H1 (cell line): ENCODE measurements around the gene RXRA. TPM values are rescaled to one million over a fixed set of nuclear protein-coding genes. Genes with fewer than 3 reads are reported as not detected.

ENCODE experiments used
- CTCF ChIA-PET: fragments of 300-600 bp; sonication (Branson Sonifier 250); formaldehyde crosslinking; loops from one replicate; lab custom pipeline; 2021; ENCODE audit not compliant: partially characterized antibody; lab: Charles Lee
- POLR2A ChIA-PET: fragments of 300-600 bp; sonication (Branson Sonifier 250); formaldehyde crosslinking; loops from one replicate; lab custom pipeline; 2021; ENCODE audit warnings: inconsistent platforms; ENCODE audit not compliant: partially characterized antibody; lab: Charles Lee
- DNase-seq, 2 experiments: peaks; one replicate each; pipeline versions ENCODE4 v3.0.0 to v3.0.0-alpha.2; 2010 to 2022; ENCODE audit warnings: low spot score in 2 of 2, low read depth in 1 of 2, mixed read lengths in 1 of 2
- FAIRE-seq: peaks from 2 replicates; lab custom pipeline; 2011; peaks lifted over from hg19 to GRCh38; lab: Jason Lieb, UNC
- H2AFZ ChIP-seq: 2 replicates; pipeline ENCODE4 v1.8.1; 2012; ENCODE audit warnings: low read length, inconsistent platforms
- H2AK5ac ChIP-seq: 2 replicates; pipeline ENCODE4 v1.6.1; 2013; ENCODE audit warnings: low read depth, low read length
- H2BK120ac ChIP-seq: replicated peaks from 2 replicates; pipeline ENCODE3; 2013; ENCODE audit warnings: low read depth, low read length, inconsistent platforms
- H2BK12ac ChIP-seq: 2 replicates; pipeline ENCODE4 v1.6.1; 2013; ENCODE audit warnings: low read depth, low read length
- H2BK15ac ChIP-seq: 2 replicates; pipeline ENCODE4 v1.6.1; 2013; ENCODE audit warnings: low read length
- H2BK20ac ChIP-seq: 2 replicates; pipeline ENCODE4 v1.6.1; 2013; ENCODE audit warnings: low read length
- H2BK5ac ChIP-seq: 2 replicates; pipeline ENCODE4 v1.6.1; 2013; ENCODE audit warnings: low read depth, low read length
- H3K14ac ChIP-seq: 2 replicates; pipeline ENCODE4 v1.6.1; 2013; ENCODE audit warnings: inconsistent platforms; ENCODE audit not compliant: insufficient read length
- H3K18ac ChIP-seq: 2 replicates; pipeline ENCODE4 v1.6.1; 2013; ENCODE audit warnings: low read length; ENCODE audit errors: extremely low read depth
- H3K23ac ChIP-seq: 2 replicates; pipeline ENCODE4 v1.6.1; 2013; ENCODE audit warnings: inconsistent platforms; ENCODE audit not compliant: insufficient read length
- H3K23me2 ChIP-seq: 2 replicates; pipeline ENCODE4 v1.6.1; 2013; ENCODE audit warnings: low read depth, low read length
- H3K27ac ChIP-seq: 2 replicates; pipeline ENCODE4 v1.6.1; 2011; ENCODE audit warnings: low read depth, low read length, inconsistent platforms
- H3K27me3 ChIP-seq, 4 experiments: replicated peaks in 1 of 4; 1 replicate in 1 of 4; 2 replicates in 3 of 4; pipeline versions ENCODE4 v1.6.1 to v1.8.1; 2011 to 2013; ENCODE audit warnings: low read length in 3 of 4, mild to moderate bottlenecking in 3 of 4, inconsistent platforms in 2 of 4, mixed read lengths in 2 of 4, moderate library complexity in 1 of 4; ENCODE audit not compliant: control insufficient read depth in 3 of 4, insufficient read depth in 3 of 4; ENCODE audit errors: extremely low read depth in 1 of 4
- H3K36me3 ChIP-seq, 4 experiments: 2 replicates each; pipeline versions ENCODE4 v1.6.1 to v1.8.1; 2011 to 2013; ENCODE audit warnings: mild to moderate bottlenecking in 4 of 4, low read length in 3 of 4, moderate library complexity in 2 of 4, control low read depth in 1 of 4, inconsistent platforms in 1 of 4; ENCODE audit not compliant: insufficient read depth in 4 of 4, control insufficient read depth in 2 of 4
- H3K4ac ChIP-seq: replicated peaks from 2 replicates; pipeline ENCODE3; 2013; ENCODE audit warnings: low read length, low read depth, mixed read lengths, inconsistent platforms; ENCODE audit not compliant: insufficient read length
- H3K4me1 ChIP-seq, 4 experiments: replicated peaks in 1 of 4; 1 replicate in 1 of 4; 2 replicates in 3 of 4; pipeline versions ENCODE4 v1.6.1 to v1.8.1; 2011 to 2013; ENCODE audit warnings: low read length in 3 of 4, inconsistent platforms in 2 of 4, mixed read lengths in 1 of 4; ENCODE audit not compliant: insufficient read depth in 4 of 4, control insufficient read depth in 3 of 4
- H3K4me2 ChIP-seq, 2 experiments: 2 replicates each; pipeline versions ENCODE4 v1.6.1 to v1.8.1; 2011 to 2013; ENCODE audit warnings: low read depth in 2 of 2, low read length in 2 of 2, control low read depth in 1 of 2, inconsistent platforms in 1 of 2, mild to moderate bottlenecking in 1 of 2; ENCODE audit not compliant: insufficient read depth in 1 of 2
- H3K4me3 ChIP-seq, 4 experiments: fragments of 200-600, 300-600 bp in 1 of 4; sonication (generic), shearing (Covaris generic), sonication (Bioruptor Twin) in 1 of 4; 2 replicates each; pipeline versions ENCODE4 v1.5.1 to v1.8.1; 2011 to 2016; ENCODE audit warnings: low read length in 4 of 4, low read depth in 3 of 4, control low read depth in 2 of 4, inconsistent platforms in 2 of 4, mild to moderate bottlenecking in 2 of 4, mixed read lengths in 1 of 4, moderate library complexity in 1 of 4; ENCODE audit not compliant: insufficient read depth in 2 of 4; ENCODE audit errors: extremely low read depth in 1 of 4
- H3K56ac ChIP-seq: replicated peaks from 2 replicates; pipeline ENCODE3; 2013; ENCODE audit warnings: low read depth, mild to moderate bottlenecking, mixed read lengths, low read length, inconsistent platforms; ENCODE audit not compliant: insufficient read length
- H3K79me1 ChIP-seq: 2 replicates; pipeline ENCODE4 v1.6.1; 2013; ENCODE audit warnings: low read depth, low read length, control low read depth
- H3K79me2 ChIP-seq, 2 experiments: 2 replicates each; pipeline versions ENCODE4 v1.6.1 to v1.8.1; 2012 to 2013; ENCODE audit warnings: low read length in 2 of 2, mild to moderate bottlenecking in 2 of 2, inconsistent platforms in 1 of 2; ENCODE audit not compliant: insufficient read depth in 2 of 2, control insufficient read depth in 1 of 2
- H3K9ac ChIP-seq, 4 experiments: replicated peaks in 1 of 4; 1 replicate in 1 of 4; 2 replicates in 3 of 4; pipeline versions ENCODE4 v1.6.1 to v1.8.1; 2011 to 2013; ENCODE audit warnings: low read depth in 3 of 4, low read length in 3 of 4, control low read depth in 2 of 4, mild to moderate bottlenecking in 2 of 4, moderate library complexity in 2 of 4, inconsistent platforms in 1 of 4; ENCODE audit errors: extremely low read depth in 1 of 4
- H3K9me3 ChIP-seq, 2 experiments: 2 replicates each; pipeline versions ENCODE4 v1.6.1 to v1.8.1; 2012 to 2013; ENCODE audit warnings: mild to moderate bottlenecking in 2 of 2, moderate library complexity in 2 of 2, control low read depth in 1 of 2, inconsistent platforms in 1 of 2, low read depth in 1 of 2, low read length in 1 of 2, mixed read lengths in 1 of 2; ENCODE audit not compliant: insufficient read depth in 2 of 2
- H4K20me1 ChIP-seq, 2 experiments: replicated peaks in 1 of 2; 2 replicates each; pipeline versions ENCODE3 to v1.8.1; 2011 to 2013; ENCODE audit warnings: inconsistent platforms in 2 of 2, low read length in 2 of 2, mild to moderate bottlenecking in 1 of 2; ENCODE audit not compliant: insufficient read depth in 2 of 2, control insufficient read depth in 1 of 2
- H4K5ac ChIP-seq: 2 replicates; pipeline ENCODE4 v1.6.1; 2013; ENCODE audit warnings: low read length, low read depth, mixed read lengths, inconsistent platforms; ENCODE audit not compliant: insufficient read length
- H4K8ac ChIP-seq: 2 replicates; pipeline ENCODE4 v1.8.0; 2013; ENCODE audit warnings: mild to moderate bottlenecking, moderate library complexity, low read length, inconsistent platforms; ENCODE audit not compliant: insufficient read depth; ENCODE audit errors: extremely low read depth
- H4K91ac ChIP-seq: replicated peaks from 2 replicates; pipeline ENCODE3; 2013; ENCODE audit warnings: low read length, mixed read lengths, inconsistent platforms; ENCODE audit not compliant: insufficient read length
- JUND ChIP-seq: IDR thresholded peaks from 2 replicates; pipeline ENCODE4 v1.6.1; 2011; ENCODE audit warnings: mild to moderate bottlenecking, improper control_type of control experiment, low read length
- NANOG ChIP-seq: IDR thresholded peaks from 2 replicates; pipeline ENCODE4 v1.6.1; 2011; ENCODE audit warnings: low read length, low read depth, mild to moderate bottlenecking, inconsistent platforms; ENCODE audit not compliant: insufficient read depth, poor library complexity, severe bottlenecking
- WGBS, 2 experiments: shearing (Covaris generic) in 1 of 2; methylation state at CpG; one replicate each; pipeline versions ENCODE4 v1.1.6 to v1.1.7; 2013 to 2015; ENCODE audit warnings: low lambda C conversion rate in 2 of 2, mixed read lengths in 2 of 2, inconsistent platforms in 1 of 2, low coverage in 1 of 2, missing lambda C conversion rate in 1 of 2; ENCODE audit not compliant: insufficient replicate concordance in 2 of 2, insufficient coverage in 1 of 2, insufficient read length in 1 of 2; ENCODE audit errors: extremely low coverage in 1 of 2, missing lambda C conversion rate in 1 of 2; 5-methylcytosine and 5-hydroxymethylcytosine counted together
- polyA plus RNA-seq, 7 experiments: library from polyadenylated mRNA; depleted of rRNA in 3 of 7; stranded (reverse) in 5 of 7; unstranded in 2 of 7; fragments of >200 nt in 5 of 7; fragments of 200-250 nt in 2 of 7; gene quantifications; 1 replicate in 5 of 7; 2 replicates in 1 of 7; 4 replicates in 1 of 7; pipeline versions ENCODE4 v1.2.1 to v1.2.3, GENCODE V29; 2011 to 2013; ENCODE audit warnings: missing spikeins in 2 of 7, mixed read lengths in 2 of 7
- total RNA-seq: library from RNA; stranded (reverse); fragmentation: NEBNext Ultra II Directional; extraction: Animal tissue kit (Norgen Biotek cat#: 25700); gene quantifications from 2 replicates; pipeline ENCODE4 v1.2.1, GENCODE V29; 2021

The RXRA gene
- total and polyA plus RNA-seq, 2 of the 8 experiments (the other 6 are each of a cell fraction or from before 2014, with no cell fraction given): 9.8 to 29.4 TPM

DNA sequence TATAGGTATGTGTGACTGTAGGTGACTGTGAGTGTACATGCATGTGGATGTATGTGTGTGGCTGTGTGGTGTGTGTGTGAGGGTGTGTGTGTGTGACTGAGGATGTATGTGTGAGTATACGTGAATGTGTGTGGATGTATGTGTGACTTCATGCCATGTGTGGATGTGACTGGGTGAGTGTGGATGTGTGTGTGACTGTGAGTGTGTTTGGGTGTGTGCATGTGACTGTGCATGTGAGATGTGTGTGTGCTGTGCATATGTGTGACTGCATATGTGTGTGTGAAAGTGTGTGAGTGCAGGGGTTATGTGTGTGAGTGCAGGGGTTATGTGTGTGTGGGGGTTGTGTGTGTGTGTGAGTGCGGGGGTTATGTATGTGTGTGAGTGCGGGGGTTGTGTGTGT is 42.3 kb downstream of the RXRA start:
- H4K91ac ChIP-seq: peak overlapping the region; percentile 73
- H3K56ac ChIP-seq: no peak overlapping the region
- 0 out of 2 replicates have a peak overlapping the region, but pooled peaks have one; percentile 9 for H2BK15ac ChIP-seq
- no peak for DNase-seq
- no peak overlapping the region for H3K14ac ChIP-seq
- no peak overlapping the region for H2BK120ac ChIP-seq
- no peak overlapping the region; a peak in 2 of 7 replicates for H3K9ac ChIP-seq
- no peaks in the 10 kb centered on the region for H3K36me3 ChIP-seq
- peaks cover 5 to 38% of the 10 kb centered on the region in 2 experiments for H3K79me2 ChIP-seq
- ChIA-PET POLR2A (interaction anchor here (0.6 kb wide), 1 partner anchor 201 kb away, joined by 3 read pairs; no protein-coding TSS in a partner anchor), CTCF (interaction anchor here (0.5 to 1.2 kb wide), 2 partner anchors 198 to 1590 kb away, joined by 3 read pairs; no protein-coding TSS in a partner anchor)
- no peak overlapping the region for H4K5ac ChIP-seq
- peak overlapping the region; percentile 92 for H3K23ac ChIP-seq
- no peak for FAIRE-seq
- no peak overlapping the region for H3K4me3 ChIP-seq
- peaks cover 23% of the 10 kb centered on the region for H3K79me1 ChIP-seq
- H3K4me2 ChIP-seq: no peak overlapping the region
- no peak overlapping the region for H4K8ac ChIP-seq
- H2BK20ac ChIP-seq: no peak overlapping the region
- H3K4ac ChIP-seq: no peak overlapping the region
- H2AK5ac ChIP-seq: peak overlapping the region; percentile 99
- H3K27me3 ChIP-seq: no peaks in the 10 kb centered on the region
- no peaks in the 10 kb centered on the region for H3K9me3 ChIP-seq
- H2AFZ ChIP-seq: no peak overlapping the region
- H3K23me2 ChIP-seq: peaks cover 11% of the 10 kb centered on the region; the same call in 1 of the 2 replicates
- H4K20me1 ChIP-seq: peaks cover 8 to 27% of the 10 kb centered on the region in 2 experiments
- H2BK12ac ChIP-seq: no peak overlapping the region
- peaks cover 0 to 3% (median 0%) of the 10 kb centered on the region in 4 experiments; a peak in 1 of 7 replicates for H3K4me1 ChIP-seq
- 0 out of 2 replicates have a peak overlapping the region, but pooled peaks have one; percentile 36 for H3K27ac ChIP-seq
- H3K18ac ChIP-seq: no peak overlapping the region
- H2BK5ac ChIP-seq: peak overlapping the region; percentile 69
- WGBS, 2 experiments: 95 to 100% methylated on average over 1 to 3 of the region's 3 CpGs
- TF ChIP-seq JUND (no peak), NANOG (no peak)
